HG02798 (cell line): ENCODE data around the gene CDHR2.
"Not testable (repeated sequence)": the region's sequence is repeated elsewhere in the genome, so short reads cannot be mapped to it uniquely, and the experiment has no call there.

Experiments used
- ATAC-seq: cut with Tn5 transposase; IDR thresholded peaks from one replicate; pipeline ENCODE4 v1.9.1; 2021; ENCODE audit warnings: mild to moderate bottlenecking; ENCODE audit not compliant: unreplicated experiment, poor library complexity

Gene CDHR2

GRCh38 chr5:176565760-176566288, 16.7 kb downstream of the CDHR2 start:
- no peak for ATAC-seq

GRCh38 chr5:176568657-176569056, 19.5 kb downstream of the CDHR2 start:
- no peak for ATAC-seq

- no peak for ATAC-seq
These were observed 20.9 kb downstream of the CDHR2 start for GRCh38 chr5:176570044-176570443.

- no peak for ATAC-seq
These were observed 24.6 kb downstream of the CDHR2 start for GRCh38 chr5:176573564-176574296.

- no peak for ATAC-seq
These were observed 25.1 kb downstream of the CDHR2 start for GRCh38 chr5:176574297-176574591.

- no peak for ATAC-seq
These were observed 25.9 kb downstream of the CDHR2 start for GRCh38 chr5:176575066-176575465.

- ATAC-seq, result no peak
These were observed 26.6 kb downstream of the CDHR2 start for GRCh38 chr5:176575488-176576422.

GRCh38 chr5:176577312-176578176, 28.4 kb downstream of the CDHR2 start:
- ATAC-seq, result no peak

GRCh38 chr5:176578391-176578808, 29.3 kb downstream of the CDHR2 start:
- peak; percentile 42 for ATAC-seq

- ATAC-seq, result no peak
These were observed 30.2 kb downstream of the CDHR2 start for GRCh38 chr5:176579323-176579722.

- no peak for ATAC-seq
These were observed 32.2 kb downstream of the CDHR2 start for GRCh38 chr5:176581361-176581760.

- ATAC-seq, result no peak
These were observed 33.9 kb downstream of the CDHR2 start for GRCh38 chr5:176583076-176583475.

GRCh38 chr5:176587398-176587797, 38.3 kb downstream of the CDHR2 start:
- no peak for ATAC-seq

GRCh38 chr5:176588297-176588696, 39.2 kb downstream of the CDHR2 start:
- ATAC-seq, result no peak

GRCh38 chr5:176589039-176589769, 40.1 kb downstream of the CDHR2 start:
- no peak for ATAC-seq

GRCh38 chr5:176590035-176590717, 41.0 kb downstream of the CDHR2 start:
- ATAC-seq, result no peak

GRCh38 chr5:176591667-176592066, 42.5 kb downstream of the CDHR2 start:
- not testable (repeated sequence) for ATAC-seq

- ATAC-seq, result no peak
These were observed 43.4 kb downstream of the CDHR2 start for GRCh38 chr5:176592573-176592972.

GRCh38 chr5:176593273-176593869, 44.2 kb downstream of the CDHR2 start:
- ATAC-seq, result no peak
